ENCODE measurements around the gene ERBB3.
"Not testable (repeated sequence)": the region's sequence is repeated elsewhere in the genome, so short reads cannot be mapped to it uniquely, and the experiment has no call there.

The ERBB3 gene

GRCh38 chr12:56104815-56105608, 25.0 kb downstream of the ERBB3 start:
- H3K9ac ChIP-seq (ENCODE audit: low read length in 5 of 5), result peak overlapping the region; percentile 81 to 95 (median 94)
- peaks cover 13 to 28% (median 22%) of the 10 kb centered on the region in 5 donors for H3K4me1 ChIP-seq (ENCODE audit: control insufficient read depth in 5 of 5, insufficient read depth in 5 of 5, low read length in 5 of 5)
- H3K9me3 ChIP-seq (ENCODE audit: control insufficient read depth in 5 of 5, low read length in 5 of 5), result no peaks in the 10 kb centered on the region
- H3K27me3 ChIP-seq (ENCODE audit: control insufficient read depth in 5 of 5, insufficient read depth in 4 of 5, low read length in 5 of 5), result no peaks in the 10 kb centered on the region
- H3K4me3 ChIP-seq (ENCODE audit: low read depth in 1 of 5, low read length in 5 of 5), result peak overlapping the region; percentile 78 to 96 (median 88)
- peaks cover 9 to 33% (median 28%) of the 10 kb centered on the region in 5 donors for H3K36me3 ChIP-seq (ENCODE audit: control insufficient read depth in 5 of 5, insufficient read depth in 5 of 5, low read length in 5 of 5)
- H3K27ac ChIP-seq (ENCODE audit: low read depth, low read length), result peak overlapping the region; percentile 81

- no peaks in the 10 kb centered on the region for H3K27me3 ChIP-seq (ENCODE audit: control insufficient read depth in 5 of 5, insufficient read depth in 4 of 5, low read length in 5 of 5)
- no peaks in the 10 kb centered on the region for H3K9me3 ChIP-seq (ENCODE audit: control insufficient read depth in 5 of 5, low read length in 5 of 5)
- H3K4me3 ChIP-seq (ENCODE audit: low read depth in 1 of 5, low read length in 5 of 5), result peak overlapping the region; percentile 78 to 96 (median 88)
- peak overlapping the region; percentile 81 to 95 (median 94) for H3K9ac ChIP-seq (ENCODE audit: low read length in 5 of 5)
- H3K27ac ChIP-seq (ENCODE audit: low read depth, low read length), result peak overlapping the region; percentile 81
- peaks cover 12 to 38% (median 33%) of the 10 kb centered on the region in 5 donors for H3K36me3 ChIP-seq (ENCODE audit: control insufficient read depth in 5 of 5, insufficient read depth in 5 of 5, low read length in 5 of 5)
- H3K4me1 ChIP-seq (ENCODE audit: control insufficient read depth in 5 of 5, insufficient read depth in 5 of 5, low read length in 5 of 5), result peaks cover 13 to 28% (median 22%) of the 10 kb centered on the region in 5 donors
Measured at GRCh38 chr12:56105609-56105902, 25.6 kb downstream of the ERBB3 start.

GRCh38 chr12:56107242-56107641, 27.3 kb downstream of the ERBB3 start:
- Histone ChIP-seq H3K27ac (ENCODE audit: low read depth, low read length) (no peak overlapping the region), H3K4me1 (ENCODE audit: control insufficient read depth in 5 of 5, insufficient read depth in 5 of 5, low read length in 5 of 5) (peaks cover 13 to 28% (median 22%) of the 10 kb centered on the region in 5 donors), H3K9ac (ENCODE audit: low read length in 5 of 5) (no peak overlapping the region), H3K4me3 (ENCODE audit: low read depth in 1 of 5, low read length in 5 of 5) (no peak overlapping the region), H3K36me3 (ENCODE audit: control insufficient read depth in 5 of 5, insufficient read depth in 5 of 5, low read length in 5 of 5) (peaks cover 20 to 54% (median 49%) of the 10 kb centered on the region in 5 donors), H3K9me3 (ENCODE audit: control insufficient read depth in 5 of 5, low read length in 5 of 5) (no peaks in the 10 kb centered on the region), H3K27me3 (ENCODE audit: control insufficient read depth in 5 of 5, insufficient read depth in 4 of 5, low read length in 5 of 5) (no peaks in the 10 kb centered on the region)

- H3K4me3 ChIP-seq (ENCODE audit: low read depth in 1 of 5, low read length in 5 of 5), result no peak overlapping the region
- H3K36me3 ChIP-seq (ENCODE audit: control insufficient read depth in 5 of 5, insufficient read depth in 5 of 5, low read length in 5 of 5), result peaks cover 30 to 75% (median 60%) of the 10 kb centered on the region in 5 donors
- no peaks in the 10 kb centered on the region for H3K9me3 ChIP-seq (ENCODE audit: control insufficient read depth in 5 of 5, low read length in 5 of 5)
- H3K27me3 ChIP-seq (ENCODE audit: control insufficient read depth in 5 of 5, insufficient read depth in 4 of 5, low read length in 5 of 5), result no peaks in the 10 kb centered on the region
- H3K4me1 ChIP-seq (ENCODE audit: control insufficient read depth in 5 of 5, insufficient read depth in 5 of 5, low read length in 5 of 5), result peaks cover 5 to 14% (median 13%) of the 10 kb centered on the region in 5 donors
- H3K27ac ChIP-seq (ENCODE audit: low read depth, low read length), result no peak overlapping the region
- H3K9ac ChIP-seq (ENCODE audit: low read length in 5 of 5), result no peak overlapping the region
Measured at GRCh38 chr12:56110571-56110970, 30.6 kb downstream of the ERBB3 start.

- Histone ChIP-seq H3K9me3 (ENCODE audit: control insufficient read depth in 5 of 5, low read length in 5 of 5) (no peaks in the 10 kb centered on the region), H3K4me1 (ENCODE audit: control insufficient read depth in 5 of 5, insufficient read depth in 5 of 5, low read length in 5 of 5) (peaks cover 9 to 27% (median 23%) of the 10 kb centered on the region in 5 donors), H3K27me3 (ENCODE audit: control insufficient read depth in 5 of 5, insufficient read depth in 4 of 5, low read length in 5 of 5) (no peaks in the 10 kb centered on the region), H3K9ac (ENCODE audit: low read length in 5 of 5) (no peak overlapping the region), H3K27ac (ENCODE audit: low read depth, low read length) (no peak overlapping the region), H3K4me3 (ENCODE audit: low read depth in 1 of 5, low read length in 5 of 5) (no peak overlapping the region), H3K36me3 (ENCODE audit: control insufficient read depth in 5 of 5, insufficient read depth in 5 of 5, low read length in 5 of 5) (peaks cover 24 to 51% (median 40%) of the 10 kb centered on the region in 5 donors)
Measured at GRCh38 chr12:56114084-56114483, 34.1 kb downstream of the ERBB3 start.

- peaks cover 13 to 39% (median 36%) of the 10 kb centered on the region in 5 donors for H3K4me1 ChIP-seq (ENCODE audit: control insufficient read depth in 5 of 5, insufficient read depth in 5 of 5, low read length in 5 of 5)
- peak overlapping the region; percentile 88 for H3K27ac ChIP-seq (ENCODE audit: low read depth, low read length)
- H3K36me3 ChIP-seq (ENCODE audit: control insufficient read depth in 5 of 5, insufficient read depth in 5 of 5, low read length in 5 of 5), result peaks cover 21 to 42% (median 29%) of the 10 kb centered on the region in 5 donors
- H3K9me3 ChIP-seq (ENCODE audit: control insufficient read depth in 5 of 5, low read length in 5 of 5), result no peaks in the 10 kb centered on the region
- peak overlapping the region in 3 of 5 donors; percentile 81 to 95 (median 88) for H3K9ac ChIP-seq (ENCODE audit: low read length in 5 of 5)
- H3K4me3 ChIP-seq (ENCODE audit: low read depth in 1 of 5, low read length in 5 of 5), result peak overlapping the region; percentile 77 to 100 (median 91)
- no peaks in the 10 kb centered on the region for H3K27me3 ChIP-seq (ENCODE audit: control insufficient read depth in 5 of 5, insufficient read depth in 4 of 5, low read length in 5 of 5)
Measured at GRCh38 chr12:56115329-56115728, 35.4 kb downstream of the ERBB3 start.

- peak within 1 kb of the TSS; percentile 77 to 100 (median 91) for H3K4me3 ChIP-seq (ENCODE audit: low read depth in 1 of 5, low read length in 5 of 5)
Measured at GRCh38 chr12:56116267-56117081, 36.5 kb downstream of the ERBB3 start, which contains the start of gene RPL41. RPL41 (plus strand) TSS chr12:56116633.

GRCh38 chr12:56117082-56117706, 37.2 kb downstream of the ERBB3 start:
- H3K4me3 ChIP-seq (ENCODE audit: low read depth in 1 of 5, low read length in 5 of 5), result peak overlapping the region; percentile 77 to 100 (median 91)
- peaks cover 10 to 44% (median 29%) of the 10 kb centered on the region in 5 donors for H3K36me3 ChIP-seq (ENCODE audit: control insufficient read depth in 5 of 5, insufficient read depth in 5 of 5, low read length in 5 of 5)
- not testable (repeated sequence) for H3K27me3 ChIP-seq (ENCODE audit: control insufficient read depth in 5 of 5, insufficient read depth in 4 of 5, low read length in 5 of 5); H3K9me3 ChIP-seq (ENCODE audit: control insufficient read depth in 5 of 5, low read length in 5 of 5)
- peaks cover 13 to 39% (median 36%) of the 10 kb centered on the region in 5 donors for H3K4me1 ChIP-seq (ENCODE audit: control insufficient read depth in 5 of 5, insufficient read depth in 5 of 5, low read length in 5 of 5)
- peak overlapping the region; percentile 88 for H3K27ac ChIP-seq (ENCODE audit: low read depth, low read length)
- H3K9ac ChIP-seq (ENCODE audit: low read length in 5 of 5), result peak overlapping the region; percentile 84 to 95 (median 88)

More at GRCh38 chr12:56116267-56117081, 36.5 kb downstream of the ERBB3 start, which contains the start of gene RPL41:
- Histone ChIP-seq H3K27me3 (ENCODE audit: control insufficient read depth in 5 of 5, insufficient read depth in 4 of 5, low read length in 5 of 5) (no peaks in the 10 kb centered on the region), H3K9me3 (ENCODE audit: control insufficient read depth in 5 of 5, low read length in 5 of 5) (no peaks in the 10 kb centered on the region), H3K27ac (ENCODE audit: low read depth, low read length) (peak within 1 kb of the TSS; percentile 88), H3K9ac (ENCODE audit: low read length in 5 of 5) (peak within 1 kb of the TSS; percentile 81 to 95 (median 88)), H3K4me1 (ENCODE audit: control insufficient read depth in 5 of 5, insufficient read depth in 5 of 5, low read length in 5 of 5) (peaks cover 13 to 39% (median 36%) of the 10 kb centered on the region in 5 donors), H3K36me3 (ENCODE audit: control insufficient read depth in 5 of 5, insufficient read depth in 5 of 5, low read length in 5 of 5) (peaks cover 10 to 43% (median 29%) of the 10 kb centered on the region in 5 donors)

GRCh38 chr12:56117778-56118687, 38.1 kb downstream of the ERBB3 start, which contains the start of gene ZC3H10:
ZC3H10 (plus strand) TSS chr12:56118266; CDS start chr12:56120563, 2,297 bp downstream.
- Histone ChIP-seq H3K4me1 (ENCODE audit: control insufficient read depth in 5 of 5, insufficient read depth in 5 of 5, low read length in 5 of 5) (peaks cover 16 to 48% (median 36%) of the 10 kb centered on the region in 5 donors), H3K27ac (ENCODE audit: low read depth, low read length) (peak within 1 kb of the TSS; percentile 88), H3K9ac (ENCODE audit: low read length in 5 of 5) (peak within 1 kb of the TSS; percentile 84 to 95 (median 88)), H3K9me3 (ENCODE audit: control insufficient read depth in 5 of 5, low read length in 5 of 5) (no peaks in the 10 kb centered on the region), H3K4me3 (ENCODE audit: low read depth in 1 of 5, low read length in 5 of 5) (peak within 1 kb of the TSS; percentile 79 to 100 (median 91)), H3K27me3 (ENCODE audit: control insufficient read depth in 5 of 5, insufficient read depth in 4 of 5, low read length in 5 of 5) (no peaks in the 10 kb centered on the region), H3K36me3 (ENCODE audit: control insufficient read depth in 5 of 5, insufficient read depth in 5 of 5, low read length in 5 of 5) (peaks cover 10 to 39% (median 23%) of the 10 kb centered on the region in 5 donors)
